ENCODE results near the gene TMOD1.

Gene TMOD1

GRCh38 chr9:97638666-97639065 is 137.2 kb downstream of the TMOD1 start:
- no peak for DNase-seq

- DNase-seq: no peak
Measured at GRCh38 chr9:97640325-97640724, 138.9 kb downstream of the TMOD1 start.

DNA sequence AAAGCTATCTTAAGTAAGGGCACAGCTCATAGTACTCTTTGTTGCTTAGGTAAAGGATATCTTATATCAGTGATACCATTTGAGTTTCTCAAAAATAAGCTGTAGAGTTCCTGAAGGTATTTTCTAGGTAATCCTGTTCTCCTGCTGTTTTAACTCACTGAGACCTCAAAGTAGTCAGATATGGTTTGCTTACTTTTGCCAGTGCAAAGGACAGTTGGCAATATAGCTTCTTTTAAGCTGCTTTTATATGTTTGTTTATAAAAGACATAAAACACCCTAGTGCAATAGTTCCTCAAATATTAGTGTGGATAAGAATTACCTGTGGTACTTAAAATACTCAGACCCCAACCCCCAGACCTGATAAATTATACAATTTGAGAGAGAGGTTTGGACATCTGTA is 144.3 kb downstream of the TMOD1 start:
- DNase-seq: no peak

- no peak for DNase-seq
Measured at GRCh38 chr9:97647996-97648395, 146.5 kb downstream of the TMOD1 start.

Data from effector CD8-positive, alpha-beta T cell (primary cell).